Gastrocnemius medialis (tissue), 4 donors: Measurements from ENCODE around the gene MYO18B.

Experiments
- POLR2A ChIP-seq, 2 donors: fragments of 450-650 bp; IDR thresholded peaks; one replicate each; pipeline ENCODE4 v1.6.1; 2017; ENCODE audit warnings: antibody characterized with exemption in 2 of 2, mild to moderate bottlenecking in 2 of 2, moderate library complexity in 2 of 2
- TF ChIP-seq, protein P1 (sequence below), 5 experiments: fragments of 450-650 bp in 3 of 5; fragments of 200-600 bp in 2 of 5; sonication (generic) in 2 of 5; IDR thresholded peaks in 4 of 5; conservative IDR thresholded peaks in 1 of 5; 1 replicate in 4 of 5; 2 replicates in 1 of 5; pipeline ENCODE4 v1.5.1; 2016 to 2019; ENCODE audit warnings: antibody characterized with exemption in 5 of 5, mild to moderate bottlenecking in 3 of 5, moderate library complexity in 3 of 5

DNA sequence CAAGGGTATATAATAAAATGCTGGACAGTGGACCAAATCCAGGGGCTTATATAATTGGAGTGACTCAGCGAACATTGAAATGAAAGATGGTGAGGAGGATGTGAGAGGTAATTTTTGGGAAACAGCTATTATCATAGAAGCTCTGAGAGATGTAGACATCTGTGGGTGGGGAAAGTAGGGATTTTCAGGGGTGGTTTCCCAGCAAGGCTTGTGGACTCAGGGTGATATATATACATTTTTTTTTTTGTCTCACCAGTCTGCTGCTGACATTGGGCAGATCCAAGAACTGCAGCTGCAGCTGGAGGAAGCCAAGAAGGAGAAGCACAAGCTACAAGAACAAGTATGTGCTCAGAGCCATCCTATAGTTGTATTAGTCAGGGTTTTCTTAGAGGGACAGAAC, 208.1 kb downstream of the MYO18B start:
- TF ChIP-seq POLR2A (IDR thresholded peaks at IDR 0.05): no peak
- TF ChIP-seq, protein P1, sequence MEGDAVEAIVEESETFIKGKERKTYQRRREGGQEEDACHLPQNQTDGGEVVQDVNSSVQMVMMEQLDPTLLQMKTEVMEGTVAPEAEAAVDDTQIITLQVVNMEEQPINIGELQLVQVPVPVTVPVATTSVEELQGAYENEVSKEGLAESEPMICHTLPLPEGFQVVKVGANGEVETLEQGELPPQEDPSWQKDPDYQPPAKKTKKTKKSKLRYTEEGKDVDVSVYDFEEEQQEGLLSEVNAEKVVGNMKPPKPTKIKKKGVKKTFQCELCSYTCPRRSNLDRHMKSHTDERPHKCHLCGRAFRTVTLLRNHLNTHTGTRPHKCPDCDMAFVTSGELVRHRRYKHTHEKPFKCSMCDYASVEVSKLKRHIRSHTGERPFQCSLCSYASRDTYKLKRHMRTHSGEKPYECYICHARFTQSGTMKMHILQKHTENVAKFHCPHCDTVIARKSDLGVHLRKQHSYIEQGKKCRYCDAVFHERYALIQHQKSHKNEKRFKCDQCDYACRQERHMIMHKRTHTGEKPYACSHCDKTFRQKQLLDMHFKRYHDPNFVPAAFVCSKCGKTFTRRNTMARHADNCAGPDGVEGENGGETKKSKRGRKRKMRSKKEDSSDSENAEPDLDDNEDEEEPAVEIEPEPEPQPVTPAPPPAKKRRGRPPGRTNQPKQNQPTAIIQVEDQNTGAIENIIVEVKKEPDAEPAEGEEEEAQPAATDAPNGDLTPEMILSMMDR (IDR thresholded peaks at IDR 0.05 in 4 of 5, conservative IDR thresholded peaks at IDR 0.05 in 1 of 5): no peak
